Brain microvascular endothelial cell (primary cell): ENCODE data around the gene TBC1D24.
A peak's percentile ranks its signal among the peaks of the same experiment; 100 is the strongest.

ENCODE experiments used
- DNase-seq: peaks from one replicate; pipeline ENCODE4 v3.0.0-alpha.2; 2020
- H3K27ac ChIP-seq: fragments of 250-450 bp; sonication (Bioruptor Pico); 2 replicates; pipeline ENCODE4 v1.5.1; 2020; ENCODE audit warnings: mild to moderate bottlenecking, moderate library complexity
- H3K27me3 ChIP-seq: fragments of 250-450 bp; sonication (Bioruptor Pico); replicated peaks from 2 replicates; pipeline ENCODE4 v1.5.1; 2020; ENCODE audit warnings: mild to moderate bottlenecking
- H3K36me3 ChIP-seq: fragments of 250-450 bp; sonication (Bioruptor Pico); replicated peaks from 2 replicates; pipeline ENCODE4 v1.5.1; 2020; ENCODE audit warnings: mild to moderate bottlenecking
- H3K4me3 ChIP-seq: 2 replicates; pipeline ENCODE4 v1.5.1; 2011; ENCODE audit warnings: low read depth, mild to moderate bottlenecking, control low read depth, low read length, moderate library complexity
- CTCF ChIP-seq: IDR thresholded peaks from 2 replicates; pipeline ENCODE4 v1.5.1; 2011; ENCODE audit warnings: low read depth, mild to moderate bottlenecking, moderate library complexity, low read length, control low read depth, inconsistent platforms; ENCODE audit errors: missing control alignments
- in situ Hi-C: cut with HindIII; loops from 2 replicates; pipeline ENCODE4 v1.10.0; 2017; ENCODE audit warnings: low sequenced_read_pairs, low pct_ligation_motif_present

TBC1D24 gene

GRCh38 chr16:2474877-2475412 lies at the start of gene TBC1D24:
Gene TBC1D24, plus strand, starts transcription at chr16:2475127. Its CDS starts 21,022 bp downstream, at chr16:2496149.
- in situ Hi-C loops: no loop called here
- peak; percentile 43 for DNase-seq
- no peak within 1 kb of the TSS for H3K27ac ChIP-seq
- no peaks in the 10 kb centered on the region for H3K36me3 ChIP-seq
- H3K27me3 ChIP-seq: no peaks in the 10 kb centered on the region
- H3K4me3 ChIP-seq: peak within 1 kb of the TSS; percentile 73
- TF ChIP-seq CTCF: no peak

- Histone ChIP-seq H3K4me3 (no peak overlapping the region), H3K36me3 (no peaks in the 10 kb centered on the region), H3K27me3 (no peaks in the 10 kb centered on the region), H3K27ac (no peak overlapping the region)
- TF ChIP-seq CTCF: no peak
- no peak for DNase-seq
- in situ Hi-C loops: no loop called here
Measured at GRCh38 chr16:2425825-2426430, 49.0 kb upstream of the TBC1D24 start.

GRCh38 chr16:2426941-2427361 lies 48.0 kb upstream of the TBC1D24 start:
- DNase-seq: no peak
- Histone ChIP-seq H3K4me3 (no peak overlapping the region), H3K27me3 (no peaks in the 10 kb centered on the region), H3K27ac (no peak overlapping the region), H3K36me3 (no peaks in the 10 kb centered on the region)
- in situ Hi-C loops: no loop called here
- no peak for TF ChIP-seq CTCF

DNA sequence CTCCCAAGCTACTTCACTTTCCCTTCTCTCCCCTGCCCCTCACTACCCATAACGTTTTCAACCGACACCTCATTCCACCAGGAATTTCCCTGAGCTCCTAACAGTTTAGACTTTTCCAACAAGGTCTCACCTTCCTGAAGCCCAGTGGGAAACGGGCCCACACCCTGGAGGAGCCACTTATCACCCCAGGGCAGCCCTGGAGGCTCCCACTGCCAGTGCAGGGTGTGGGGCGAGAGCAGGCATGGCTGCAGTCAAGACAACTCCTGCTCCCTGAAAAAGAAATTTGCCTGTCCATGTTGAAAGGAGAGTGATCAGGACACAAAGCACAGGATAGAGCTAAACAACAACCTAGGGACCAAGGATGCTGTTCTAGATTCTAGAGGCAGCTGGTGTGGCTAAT lies 47.4 kb upstream of the TBC1D24 start:
- TF ChIP-seq CTCF: no peak
- Histone ChIP-seq H3K36me3 (no peaks in the 10 kb centered on the region), H3K4me3 (no peak overlapping the region), H3K27me3 (no peaks in the 10 kb centered on the region), H3K27ac (no peak overlapping the region)
- in situ Hi-C loops: no loop called here
- no peak for DNase-seq

DNA sequence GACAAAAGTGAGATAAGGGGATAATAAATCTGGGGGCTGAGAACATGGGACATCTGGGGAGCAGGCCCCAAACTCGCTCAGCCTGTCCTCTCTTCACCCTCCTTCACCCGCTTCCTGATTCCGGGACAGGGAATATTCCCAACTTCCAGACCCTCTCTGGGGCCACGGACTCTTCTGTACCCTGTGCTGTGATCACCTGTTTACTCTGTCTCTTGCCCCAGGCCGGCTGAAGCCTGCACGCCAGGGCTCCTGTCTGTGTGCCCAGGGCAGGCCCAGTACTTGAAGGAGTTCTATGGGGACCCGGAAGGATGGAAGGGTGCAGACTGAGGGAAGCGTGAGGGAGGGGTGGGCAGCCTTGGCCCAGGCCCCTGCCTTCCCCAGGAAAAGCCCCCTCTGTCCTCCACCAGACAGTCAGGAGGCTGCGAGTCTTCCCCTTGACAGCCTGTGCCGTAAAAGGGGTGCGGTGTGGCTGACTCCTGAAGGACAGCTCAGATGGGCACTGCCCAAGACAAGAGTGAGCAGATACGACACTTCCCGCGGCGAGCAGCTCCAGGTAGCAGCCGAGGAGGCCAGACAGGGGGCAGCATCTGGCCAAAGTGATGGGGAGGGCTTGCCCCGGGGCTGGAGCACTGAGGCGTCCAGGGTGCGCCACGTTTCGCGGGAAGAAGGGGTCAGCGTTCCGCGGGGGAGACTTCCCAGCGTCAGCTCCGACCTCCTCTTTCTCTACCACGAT lies 46.7 kb upstream of the TBC1D24 start:
- Histone ChIP-seq H3K27me3 (no peaks in the 10 kb centered on the region), H3K36me3 (peaks cover 4% of the 10 kb centered on the region), H3K27ac (no peak overlapping the region), H3K4me3 (peak overlapping the region; percentile 70)
- TF ChIP-seq CTCF: peak; percentile 51
- in situ Hi-C loops: no loop called here
- DNase-seq: no peak
